ENCODE measurements around the gene ENTHD1.

The ENTHD1 gene

GRCh38 chr22:39728236-39728860, 165.2 kb downstream of the ENTHD1 start:
- no peak for DNase-seq

DNA sequence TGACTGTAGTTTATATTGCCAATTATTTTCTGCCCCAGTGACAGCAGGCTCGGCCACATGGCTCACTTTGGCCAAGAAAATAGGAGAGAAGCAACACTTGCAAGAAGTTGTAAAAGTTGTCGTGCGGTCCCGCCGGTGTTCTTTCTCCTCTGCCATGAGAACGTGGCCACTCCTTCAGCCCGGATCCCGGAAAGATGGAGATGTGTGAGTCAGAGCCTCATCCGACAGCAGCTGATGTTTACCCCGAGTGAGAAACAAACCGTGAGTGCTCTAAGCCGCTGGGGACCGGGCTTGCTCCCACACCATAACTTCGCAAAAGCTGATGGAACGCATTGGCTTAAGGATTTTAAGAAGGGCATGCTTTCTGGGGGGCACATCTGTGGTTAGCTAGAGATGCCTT, 166.0 kb downstream of the ENTHD1 start:
- no peak for DNase-seq

- no peak for DNase-seq
Measured at GRCh38 chr22:39725351-39726035, 168.1 kb downstream of the ENTHD1 start.

DNA sequence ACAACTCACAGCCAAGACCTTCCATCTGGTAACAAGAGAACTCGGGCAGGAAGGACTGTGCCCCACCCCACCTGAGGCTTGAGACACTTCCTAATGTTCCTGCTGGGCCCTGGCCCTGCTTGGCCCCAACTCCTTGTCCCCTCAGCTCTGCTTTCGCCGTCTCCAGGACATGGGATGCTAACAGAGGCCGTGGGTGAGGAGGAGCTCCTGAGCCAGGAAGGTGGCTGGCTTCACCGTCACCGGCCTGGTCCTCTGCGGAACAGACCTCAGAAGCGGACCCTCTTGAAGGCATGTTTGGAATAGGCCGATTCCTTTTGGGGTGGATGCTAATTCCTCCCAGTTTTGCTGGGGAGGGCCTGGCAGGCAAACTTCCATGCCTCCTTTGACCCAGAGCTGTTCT, 168.7 kb downstream of the ENTHD1 start:
- no peak for DNase-seq

- no peak for DNase-seq
Measured at GRCh38 chr22:39724390-39724789, 169.2 kb downstream of the ENTHD1 start.

DNA sequence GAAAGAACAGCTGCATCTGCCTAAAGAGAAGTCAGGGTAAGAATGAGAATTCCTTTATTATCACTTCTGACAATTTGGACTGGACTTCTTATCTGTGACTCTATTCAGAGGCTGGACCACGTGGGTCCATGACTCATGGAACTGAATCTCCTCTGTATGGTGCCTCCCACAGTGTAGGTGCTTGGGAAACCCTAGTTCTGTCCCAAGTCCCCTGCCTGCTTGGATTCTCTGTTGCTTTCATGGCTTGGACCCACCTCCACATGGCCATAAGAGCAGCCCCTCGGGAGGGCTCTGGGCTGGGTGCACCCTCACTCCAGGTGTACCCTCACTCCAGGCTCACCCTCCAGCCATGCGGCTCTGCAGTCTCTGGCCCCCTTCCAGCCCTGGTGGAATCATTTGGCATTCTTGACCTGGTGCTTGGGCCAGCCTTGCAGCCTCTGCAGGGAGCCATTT, 169.6 kb downstream of the ENTHD1 start:
- DNase-seq, result no peak

DNA sequence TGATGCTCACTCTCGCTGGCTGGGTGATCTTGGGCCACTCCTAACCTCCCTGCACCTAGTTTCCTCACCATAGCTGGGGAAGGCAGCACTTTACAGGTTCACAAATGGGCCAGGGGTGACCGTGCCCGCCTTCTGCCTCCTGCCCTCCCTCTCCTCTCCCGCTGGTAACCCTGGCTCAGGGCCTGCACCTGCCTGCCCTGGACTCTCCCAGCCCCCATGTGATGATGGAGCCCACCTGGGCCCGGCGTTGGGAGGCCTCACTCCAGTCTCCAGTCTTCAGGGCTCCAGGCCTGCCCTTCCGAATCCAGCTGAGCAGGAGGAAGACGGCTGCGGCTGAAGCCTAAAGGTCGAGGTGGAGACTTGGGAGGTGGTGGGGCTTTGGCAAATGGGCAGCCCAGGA, 170.1 kb downstream of the ENTHD1 start:
- DNase-seq, result no peak

- no peak for DNase-seq
Measured at GRCh38 chr22:39722501-39722900, 171.1 kb downstream of the ENTHD1 start.

DNA sequence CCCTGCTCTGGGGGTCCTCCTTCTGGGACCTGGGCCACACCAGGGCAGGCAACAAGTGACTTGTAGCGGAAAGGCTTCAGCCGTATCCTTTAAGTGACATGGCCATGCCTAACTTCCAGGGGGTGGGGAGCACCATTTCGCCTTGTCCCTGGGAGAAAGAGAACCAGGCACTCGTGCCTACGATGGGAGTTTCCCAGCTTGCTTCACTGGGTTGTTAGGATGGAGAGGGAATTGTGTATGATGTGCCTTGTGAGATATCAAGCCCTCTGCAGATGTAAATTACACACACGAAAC, 171.6 kb downstream of the ENTHD1 start:
- no peak for DNase-seq

- DNase-seq, result no peak
Measured at GRCh38 chr22:39721206-39722031, 172.1 kb downstream of the ENTHD1 start.

- DNase-seq, result no peak
Measured at GRCh38 chr22:39719559-39720450, 173.8 kb downstream of the ENTHD1 start.

DNA sequence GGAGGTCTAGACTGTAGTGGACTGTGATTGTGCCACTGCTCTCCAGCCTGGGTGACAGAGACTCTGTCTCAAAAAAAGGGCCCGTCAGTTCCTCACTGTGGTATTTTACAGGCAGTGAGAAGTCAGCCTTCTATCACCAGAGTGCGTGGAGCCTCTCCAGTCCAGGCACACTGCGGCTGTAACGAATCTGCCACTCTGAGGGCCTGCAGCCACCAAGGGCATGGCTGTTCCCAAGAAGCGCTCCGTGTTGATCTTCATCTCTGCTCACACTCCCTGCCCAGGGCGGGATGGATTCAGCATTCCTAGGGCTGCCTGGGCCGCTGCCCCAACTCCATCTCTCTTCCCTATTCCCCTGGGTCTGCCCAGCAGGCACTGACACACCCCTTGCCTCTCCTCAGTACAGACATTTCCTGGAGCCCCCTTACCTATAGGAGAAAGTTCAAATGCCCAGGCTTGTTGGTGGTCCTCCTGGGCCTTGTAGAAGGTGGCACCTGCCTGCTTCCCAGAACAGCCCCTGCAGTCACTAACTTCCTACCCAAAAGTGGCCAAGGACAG, 174.6 kb downstream of the ENTHD1 start:
- DNase-seq, result no peak

DNA sequence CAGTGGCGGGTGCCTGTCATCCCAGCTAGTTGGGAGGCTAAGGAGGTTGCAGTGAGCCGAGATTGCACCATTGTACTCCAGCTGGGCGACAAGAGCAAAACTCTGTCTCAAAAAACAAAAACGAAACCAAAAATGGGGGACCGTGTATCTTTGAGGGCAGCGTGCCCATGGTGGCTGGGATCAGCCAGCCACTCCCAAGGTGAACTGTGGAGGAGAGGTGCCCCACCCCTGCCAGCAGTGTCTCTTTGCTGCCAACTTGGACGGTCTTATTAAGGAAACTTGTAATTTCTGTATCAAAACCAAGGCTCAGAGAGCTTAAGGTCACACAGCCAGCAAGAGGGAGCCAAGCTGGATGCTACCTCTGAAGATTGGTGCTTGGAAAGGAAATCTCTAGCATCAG, 175.4 kb downstream of the ENTHD1 start:
- DNase-seq, result no peak

GRCh38 chr22:39717099-39717498, 176.5 kb downstream of the ENTHD1 start:
- no peak for DNase-seq

DNA sequence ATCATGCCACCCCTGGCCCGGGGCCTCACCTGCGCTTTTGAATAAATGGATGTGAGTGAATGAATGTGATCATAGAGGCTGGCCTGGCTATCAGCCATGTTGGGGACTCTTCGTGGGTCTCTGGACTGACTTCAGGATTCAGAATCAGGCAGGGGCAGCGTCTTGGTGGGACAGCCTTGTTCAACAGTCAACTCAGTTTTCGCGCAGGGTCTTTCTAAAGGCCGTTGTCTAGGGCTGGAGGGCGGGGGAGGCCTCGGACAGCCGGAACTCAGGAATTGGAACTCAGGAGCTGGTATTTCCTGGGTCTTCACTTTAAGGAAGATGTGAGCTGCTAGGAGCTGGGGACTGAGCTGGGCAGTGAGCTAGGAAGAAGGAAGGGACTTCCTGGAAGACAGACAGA, 177.0 kb downstream of the ENTHD1 start:
- no peak for DNase-seq

DNA sequence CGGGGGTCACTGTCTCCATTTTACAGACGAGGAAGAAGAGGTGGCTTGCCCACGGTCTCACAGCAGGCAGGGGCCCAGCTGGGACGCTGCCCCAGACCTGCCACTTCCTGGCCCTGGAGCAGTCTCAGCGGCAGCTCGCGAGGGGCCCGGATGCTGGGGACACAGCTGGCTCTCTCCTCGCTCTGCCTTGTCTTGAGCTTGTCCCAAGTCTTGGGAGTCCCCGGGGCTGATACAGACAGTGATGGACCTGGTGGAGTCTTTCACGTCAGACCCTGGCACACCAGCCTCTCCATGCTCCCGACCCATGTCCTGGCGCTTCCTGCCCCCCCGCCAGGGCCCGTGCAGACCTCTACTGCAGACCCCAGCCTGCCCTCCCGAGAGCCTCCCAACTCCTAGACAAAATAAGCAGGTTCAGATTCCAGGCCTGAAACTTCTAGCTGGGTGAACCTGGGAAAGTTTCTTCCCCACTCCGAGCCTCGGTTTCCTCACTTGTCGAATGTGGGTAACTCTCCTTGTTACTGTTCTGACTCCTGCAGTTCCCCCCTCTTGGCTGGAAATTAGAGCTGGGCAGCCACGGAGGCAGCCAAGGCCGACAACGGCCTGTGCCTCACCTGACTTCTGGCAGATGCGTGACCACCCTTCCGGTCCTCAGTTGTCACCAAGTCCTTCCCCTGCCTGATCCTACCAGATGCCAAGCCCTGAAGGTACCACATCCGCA, 177.6 kb downstream of the ENTHD1 start:
- DNase-seq, result no peak

DNA sequence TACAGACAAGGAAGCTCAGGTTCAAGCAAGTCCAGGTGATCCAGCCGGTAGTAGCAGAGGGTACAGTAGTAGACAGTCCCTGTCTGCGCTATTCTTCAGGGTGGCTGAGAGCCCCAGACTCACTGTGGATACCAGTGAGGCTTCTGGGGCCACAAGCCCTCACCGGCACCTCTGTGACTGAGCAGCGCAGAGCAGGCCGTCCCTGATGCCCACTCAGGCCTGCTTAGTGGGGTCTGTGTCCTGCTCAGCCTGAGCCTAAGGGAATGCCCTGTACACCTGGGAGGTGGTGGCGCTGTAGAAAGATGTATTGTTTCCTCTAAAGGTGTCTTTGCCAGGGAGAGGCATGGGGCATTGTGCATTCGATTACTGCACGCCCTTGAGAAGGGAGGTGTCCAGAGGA, 179.2 kb downstream of the ENTHD1 start:
- no peak for DNase-seq

GRCh38 chr22:39713799-39714290, 179.7 kb downstream of the ENTHD1 start:
- DNase-seq, result no peak

GRCh38 chr22:39712751-39713525, 180.6 kb downstream of the ENTHD1 start:
- DNase-seq, result no peak

DNA sequence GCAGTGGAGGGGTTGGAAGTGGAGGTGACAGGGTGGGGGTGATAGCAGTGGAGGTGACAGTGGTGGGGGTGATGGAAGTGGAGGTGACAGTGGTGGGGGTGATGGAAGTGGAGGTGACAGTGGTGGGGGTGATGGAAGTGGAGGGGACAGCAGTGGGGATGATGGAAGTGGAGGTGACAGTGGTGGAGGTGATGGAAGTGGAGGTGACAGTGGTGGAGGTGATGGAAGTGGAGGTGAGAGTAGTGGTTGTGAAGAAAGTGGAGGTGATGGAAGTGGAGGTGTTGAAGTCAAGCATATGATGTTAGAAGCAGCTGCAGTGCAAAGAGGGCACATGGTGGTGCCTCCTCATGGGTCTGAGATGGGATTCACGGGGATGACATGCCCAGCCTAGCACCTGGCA, 181.5 kb downstream of the ENTHD1 start:
- DNase-seq, result no peak
